Muscle of leg (tissue), 11 donors: Measurements from ENCODE around the gene LRRC47. TPM values are rescaled to one million over a fixed set of nuclear protein-coding genes. Genes with fewer than 3 reads are reported as not detected.

Source experiments
- DNase-seq: peaks from one replicate; pipeline ENCODE4 v3.0.0; 2013
- H3K27ac ChIP-seq: one replicate; pipeline ENCODE4 v1.5.1; 2013; ENCODE audit warnings: mild to moderate bottlenecking, low read length, control low read depth
- H3K27me3 ChIP-seq: one replicate; pipeline ENCODE4 v1.6.1; 2013; ENCODE audit warnings: low read length; ENCODE audit not compliant: control insufficient read depth, insufficient read depth
- H3K36me3 ChIP-seq: one replicate; pipeline ENCODE4 v1.6.1; 2013; ENCODE audit warnings: low read length; ENCODE audit not compliant: control insufficient read depth, insufficient read depth
- H3K4me1 ChIP-seq: one replicate; pipeline ENCODE4 v1.6.1; 2013; ENCODE audit warnings: low read length; ENCODE audit not compliant: control insufficient read depth, insufficient read depth
- H3K4me3 ChIP-seq: one replicate; pipeline ENCODE4 v1.5.1; 2013; ENCODE audit warnings: low read length, control low read depth
- H3K9me3 ChIP-seq: replicated peaks from 2 replicates; pipeline ENCODE4 v1.6.1; 2013; ENCODE audit warnings: low read depth, low read length; ENCODE audit not compliant: control insufficient read depth
- WGBS: methylation state at CpG from one replicate; pipeline ENCODE4 v1.1.5; 2013; ENCODE audit warnings: missing lambda C conversion rate; ENCODE audit not compliant: insufficient coverage; 5-methylcytosine and 5-hydroxymethylcytosine counted together
- polyA plus RNA-seq, 8 donors: library from polyadenylated mRNA; unstranded; fragments of 120-200 nt; gene quantifications; one replicate each; pipeline versions ENCODE4 v1.2.1 to v1.2.3, GENCODE V29; 2013; ENCODE audit warnings: inconsistent platforms in 1 of 8, low replicate concordance in 1 of 8; ENCODE audit not compliant: insufficient read length in 8 of 8, insufficient read depth in 1 of 8
- total RNA-seq: library from RNA; stranded (reverse); fragments of 120-200 nt; gene quantifications from one replicate; pipeline ENCODE4 v1.2.4, GENCODE V29; 2013

Gene LRRC47
- total and polyA plus RNA-seq, 9 donors = 34.4 to 56.1 (median 50.1) TPM

GRCh38 chr1:3762873-3763228 is 33.4 kb downstream of the LRRC47 start:
- no peak for DNase-seq
- H3K27ac ChIP-seq = no peak overlapping the region
- peaks cover 4% of the 10 kb centered on the region for H3K9me3 ChIP-seq
- no peaks in the 10 kb centered on the region for H3K4me1 ChIP-seq
- no peaks in the 10 kb centered on the region for H3K36me3 ChIP-seq
- WGBS = 81% methylated on average over 9 of the region's 12 CpGs
- no peak overlapping the region for H3K4me3 ChIP-seq
- H3K27me3 ChIP-seq = peaks cover 16% of the 10 kb centered on the region

GRCh38 chr1:3762151-3762872 is 34.0 kb downstream of the LRRC47 start:
- Histone ChIP-seq H3K9me3 (peaks cover 4% of the 10 kb centered on the region), H3K36me3 (no peaks in the 10 kb centered on the region), H3K27ac (no peak overlapping the region), H3K4me3 (no peak overlapping the region), H3K4me1 (no peaks in the 10 kb centered on the region), H3K27me3 (peaks cover 14% of the 10 kb centered on the region)
- WGBS = 75% methylated on average over 14 of the region's 15 CpGs
- DNase-seq = no peak

DNA sequence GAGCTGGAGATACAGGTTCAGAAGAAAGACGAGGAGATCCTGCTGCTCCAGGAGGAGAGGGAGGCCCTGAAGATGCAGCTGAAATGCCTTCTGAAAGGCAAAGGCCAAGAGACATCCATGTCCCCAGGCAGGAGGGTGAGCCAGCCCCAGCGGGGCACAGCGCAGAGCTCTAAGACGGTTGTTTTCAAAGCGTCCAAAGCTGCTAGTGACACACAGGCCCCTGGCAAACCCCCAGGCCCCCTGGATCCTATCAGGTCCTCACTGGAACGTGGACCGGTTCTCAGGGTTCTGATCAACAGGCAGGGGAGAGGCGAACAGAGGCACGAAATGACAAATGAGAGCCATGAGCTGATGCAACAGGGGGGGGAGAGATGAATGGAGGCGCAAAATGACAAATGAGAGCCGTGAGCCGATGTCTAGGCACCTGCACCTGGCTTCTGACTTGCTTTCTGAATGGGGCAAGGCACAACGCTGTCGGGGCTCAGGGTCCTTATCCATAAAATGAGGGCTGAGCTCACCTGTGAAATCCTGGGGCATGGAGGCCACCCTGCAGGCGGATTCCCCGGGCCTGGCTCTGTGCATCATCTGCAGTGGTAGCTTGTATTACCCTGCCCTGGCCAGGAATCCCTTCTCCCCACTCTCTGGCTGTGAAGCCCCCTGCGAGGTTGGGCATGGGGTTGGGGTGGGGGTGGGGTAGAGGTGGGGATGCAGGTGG is 34.8 kb downstream of the LRRC47 start:
- DNase-seq = no peak
- H3K36me3 ChIP-seq = no peaks in the 10 kb centered on the region
- no peaks in the 10 kb centered on the region for H3K4me1 ChIP-seq
- H3K9me3 ChIP-seq = peaks cover 4% of the 10 kb centered on the region
- H3K4me3 ChIP-seq = no peak overlapping the region
- peaks cover 18% of the 10 kb centered on the region for H3K27me3 ChIP-seq
- WGBS = 76% methylated on average over 14 of the region's 17 CpGs
- H3K27ac ChIP-seq = no peak overlapping the region

- peaks cover 19% of the 10 kb centered on the region for H3K27me3 ChIP-seq
Measured at GRCh38 chr1:3759796-3760195, 36.5 kb downstream of the LRRC47 start.

DNA sequence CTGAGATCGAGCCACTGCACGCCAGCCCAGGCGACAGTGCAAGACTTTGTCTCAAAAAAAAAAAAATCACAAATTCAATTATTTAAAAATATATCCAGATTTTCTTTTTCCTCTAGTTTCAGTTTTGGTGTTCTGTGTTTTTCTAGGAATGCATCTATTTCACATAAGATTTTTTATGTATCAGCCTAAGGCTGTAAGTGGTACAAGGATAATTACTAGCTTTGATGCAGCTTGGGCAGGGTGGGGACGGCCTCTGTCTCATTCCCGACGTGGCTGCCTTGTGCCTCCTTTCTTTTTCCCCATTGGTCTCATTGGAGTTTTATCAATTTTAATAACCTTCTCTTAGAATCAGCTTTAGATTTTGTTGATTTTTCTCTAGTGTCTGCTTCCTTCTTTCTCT is 37.1 kb downstream of the LRRC47 start:
- no peak for DNase-seq
- H3K4me3 ChIP-seq = no peak overlapping the region
- H3K27ac ChIP-seq = no peak overlapping the region
- WGBS = no CpG with 5 or more reads among the region's 6 CpGs
- no peaks in the 10 kb centered on the region for H3K36me3 ChIP-seq
- H3K4me1 ChIP-seq = peaks cover 4% of the 10 kb centered on the region
- H3K9me3 ChIP-seq = peaks cover 4% of the 10 kb centered on the region
- H3K27me3 ChIP-seq = peaks cover 19% of the 10 kb centered on the region

More at GRCh38 chr1:3759796-3760195, 36.5 kb downstream of the LRRC47 start:
- H3K36me3 ChIP-seq = no peaks in the 10 kb centered on the region
- no peak for DNase-seq
- H3K4me1 ChIP-seq = no peaks in the 10 kb centered on the region
- WGBS = 38% methylated on average over 4 of the region's 6 CpGs
- no peak overlapping the region for H3K27ac ChIP-seq
- H3K4me3 ChIP-seq = no peak overlapping the region
- peaks cover 4% of the 10 kb centered on the region for H3K9me3 ChIP-seq

- peaks cover 4% of the 10 kb centered on the region for H3K9me3 ChIP-seq
- DNase-seq = no peak
- peaks cover 8% of the 10 kb centered on the region for H3K4me1 ChIP-seq
- no peaks in the 10 kb centered on the region for H3K36me3 ChIP-seq
- no peak overlapping the region for H3K27ac ChIP-seq
- peaks cover 17% of the 10 kb centered on the region for H3K27me3 ChIP-seq
- H3K4me3 ChIP-seq = no peak overlapping the region
- 70% methylated on average over 18 of the region's 21 CpGs for WGBS
Measured at GRCh38 chr1:3756394-3756793, 39.9 kb downstream of the LRRC47 start.

DNA sequence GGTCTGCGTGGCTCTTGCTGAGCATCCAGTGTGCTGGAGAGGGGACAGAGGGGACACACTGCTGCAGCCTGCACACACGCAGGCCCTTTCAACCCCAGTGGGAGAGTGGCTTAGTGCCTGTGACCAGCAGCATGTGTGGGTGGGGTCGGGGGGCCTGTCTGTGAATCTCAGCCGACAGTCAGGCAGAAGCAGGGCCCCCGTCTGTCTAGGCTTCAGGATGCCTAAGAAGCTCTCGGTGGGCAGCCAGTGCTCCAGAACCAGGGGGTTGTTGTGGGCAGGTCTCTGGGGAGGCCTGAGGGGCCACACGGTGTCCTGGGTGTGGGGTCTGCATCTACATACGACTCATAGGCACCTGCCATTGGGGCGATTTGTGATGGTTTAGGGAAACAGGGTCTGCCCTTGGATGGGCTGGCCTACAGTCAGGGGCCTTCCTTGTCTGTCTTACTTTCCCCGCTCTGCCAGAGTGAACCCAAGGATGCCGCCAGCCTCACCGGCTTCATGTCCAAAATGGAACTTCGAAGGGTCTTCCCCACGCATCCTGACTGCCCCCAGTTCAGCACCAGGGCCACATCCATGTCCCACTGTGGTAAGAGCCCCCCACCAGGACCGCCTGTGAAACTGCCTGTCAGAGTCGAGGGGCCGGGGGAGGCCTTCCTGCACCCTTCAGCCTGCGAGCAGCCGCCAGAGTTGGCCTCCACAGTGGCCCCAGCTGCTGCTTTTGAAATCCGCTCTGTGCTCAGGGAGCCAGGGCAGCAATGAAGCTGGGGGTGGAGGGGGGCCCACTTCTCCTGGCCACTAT is 42.4 kb downstream of the LRRC47 start:
- 78% methylated on average over 14 of the region's 20 CpGs for WGBS
- Histone ChIP-seq H3K4me1 (peaks cover 8% of the 10 kb centered on the region), H3K4me3 (no peak overlapping the region)

DNA sequence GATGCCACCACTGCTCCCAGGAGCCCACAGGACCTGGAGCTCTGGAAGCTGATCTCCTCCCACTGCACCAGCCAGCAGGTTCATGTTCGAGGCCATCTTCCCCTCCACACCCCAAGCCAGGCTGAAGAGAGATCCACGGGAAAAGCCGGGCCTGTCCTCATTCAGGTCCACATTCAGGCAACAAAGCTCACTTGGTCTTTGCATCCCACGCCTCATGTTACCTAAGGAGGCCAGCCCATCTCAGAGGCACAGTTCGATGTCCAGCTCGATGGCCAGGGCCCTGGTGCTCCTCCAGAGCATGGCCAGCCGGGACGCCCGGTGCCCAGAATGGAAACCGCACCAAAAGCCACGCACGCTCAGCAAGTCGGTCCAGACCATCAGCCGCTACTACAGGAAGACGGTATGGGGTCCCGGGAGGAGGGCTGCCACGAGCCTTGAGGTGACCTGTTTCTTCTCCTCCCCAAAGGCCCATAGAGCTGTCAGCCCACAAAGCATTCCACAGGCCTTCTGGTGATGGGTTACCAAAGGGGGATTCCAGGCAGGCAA is 43.8 kb downstream of the LRRC47 start, which contains the start of gene CCDC27:
Gene CCDC27, plus strand, starts transcription at position 51 of the 546 bp plus-strand sequence. Its CDS starts 32 bp downstream, at position 83.
- Histone ChIP-seq H3K4me3 (no peak within 1 kb of the TSS), H3K36me3 (no peaks in the 10 kb centered on the region), H3K27me3 (peaks cover 14% of the 10 kb centered on the region), H3K4me1 (peaks cover 13% of the 10 kb centered on the region), H3K27ac (no peak within 1 kb of the TSS), H3K9me3 (no peaks in the 10 kb centered on the region)
- no peak for DNase-seq
- 78% methylated on average over 16 of the region's 17 CpGs for WGBS

More for the DNA sequence above, 42.4 kb downstream of the LRRC47 start:
- no peaks in the 10 kb centered on the region for H3K9me3 ChIP-seq
- no peak overlapping the region for H3K27ac ChIP-seq
- H3K36me3 ChIP-seq = no peaks in the 10 kb centered on the region
- DNase-seq = no peak
- peaks cover 14% of the 10 kb centered on the region for H3K27me3 ChIP-seq

- H3K27me3 ChIP-seq = peaks cover 8% of the 10 kb centered on the region
- H3K9me3 ChIP-seq = no peaks in the 10 kb centered on the region
- DNase-seq = no peak
- no peak overlapping the region for H3K27ac ChIP-seq
- H3K4me1 ChIP-seq = peaks cover 25% of the 10 kb centered on the region
- H3K36me3 ChIP-seq = no peaks in the 10 kb centered on the region
- H3K4me3 ChIP-seq = no peak overlapping the region
- 8% methylated on average over 1 of the region's 6 CpGs for WGBS
Measured at GRCh38 chr1:3750741-3751140, 45.6 kb downstream of the LRRC47 start.

GRCh38 chr1:3749512-3749911 is 46.8 kb downstream of the LRRC47 start:
- Histone ChIP-seq H3K27ac (no peak overlapping the region), H3K4me3 (no peak overlapping the region), H3K36me3 (no peaks in the 10 kb centered on the region), H3K9me3 (no peaks in the 10 kb centered on the region), H3K4me1 (peaks cover 35% of the 10 kb centered on the region), H3K27me3 (peaks cover 8% of the 10 kb centered on the region)
- no peak for DNase-seq
- no CpG with 5 or more reads among the region's 5 CpGs for WGBS
